Measurements from ENCODE around the gene TMC1.

DNA sequence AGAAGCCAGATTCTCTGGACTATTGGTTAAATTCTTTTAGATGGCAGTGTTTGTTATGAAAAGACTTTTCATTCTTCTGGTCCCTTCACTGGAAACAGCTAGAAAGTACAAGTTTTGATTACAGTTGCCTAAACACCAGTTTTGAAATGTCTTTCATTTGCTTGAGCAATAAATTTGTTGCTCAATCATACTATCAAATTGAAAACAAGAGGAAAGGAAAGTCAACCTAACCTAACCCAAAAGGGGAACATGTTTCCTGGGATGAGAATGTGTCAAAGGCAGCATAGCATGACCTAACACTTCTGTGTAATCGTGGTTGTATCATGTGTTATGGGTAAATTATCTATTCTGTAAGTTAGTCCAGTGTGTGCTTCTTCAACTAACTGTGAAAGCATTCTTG is 213.2 kb downstream of the TMC1 start:
- TF ChIP-seq EZH2 (IDR thresholded peaks at IDR 0.05; ENCODE audit: borderline replicate concordance, low read depth, low read length, severe bottlenecking) (no peak), CTCF (IDR thresholded peaks at IDR 0.05; ENCODE audit: borderline replicate concordance, extremely low read depth, low read length, poor library complexity, severe bottlenecking) (no peak)
